ENCODE data around the gene SLC22A31.

DNA sequence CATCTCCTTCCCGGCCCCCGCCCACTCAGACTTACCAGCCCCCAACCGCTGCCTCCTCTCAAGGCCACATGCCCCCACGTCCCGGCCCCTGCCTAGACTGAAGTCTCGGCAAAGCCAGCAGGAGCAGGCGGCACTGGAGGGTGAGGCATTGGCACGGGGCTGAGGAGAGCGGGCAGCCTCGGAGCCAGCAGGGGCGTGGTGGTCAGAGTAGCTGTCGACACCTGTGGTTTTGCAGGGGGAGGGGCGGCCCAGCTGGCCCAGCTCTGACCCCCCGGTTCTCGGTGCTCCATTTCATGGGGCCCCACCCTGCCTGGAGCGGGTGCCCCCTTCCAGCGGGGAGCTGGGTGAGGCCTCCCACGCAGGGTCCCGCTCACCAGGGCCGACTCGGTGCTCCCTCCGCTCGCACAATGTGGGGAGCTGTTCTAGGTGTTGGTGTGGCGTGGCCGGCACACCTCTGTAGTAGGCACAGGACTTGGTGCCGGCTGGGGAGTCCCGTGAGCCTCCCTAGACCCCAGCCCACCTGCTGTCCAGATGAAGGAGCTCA, 24.1 kb downstream of the SLC22A31 start:
- no peak for TF ChIP-seq TAF1 (IDR thresholded peaks at IDR 0.05; ENCODE audit: borderline replicate concordance, low read depth, low read length)
- TF ChIP-seq POLR2AphosphoS5 (IDR thresholded peaks at IDR 0.05; ENCODE audit: low read depth, low read length): no peak
- no peak for TF ChIP-seq POLR2A (IDR thresholded peaks at IDR 0.05; ENCODE audit: low read depth, low read length)

Data from GM12892 (cell line).